ENCODE data around the gene LPAR1.

The LPAR1 gene

GRCh38 chr9:110926828-110927487 lies 111.3 kb downstream of the LPAR1 start:
- H3K79me2 ChIP-seq (ENCODE audit: low read length) = no peaks in the 10 kb centered on the region
- H3K27me3 ChIP-seq (replicated peaks; ENCODE audit: insufficient read depth, low read length) = no peaks in the 10 kb centered on the region
- no peak overlapping the region for H2AFZ ChIP-seq (ENCODE audit: low read length)
- H3K36me3 ChIP-seq (replicated peaks; ENCODE audit: insufficient read depth, low read length) = no peaks in the 10 kb centered on the region
- H3K9me3 ChIP-seq (replicated peaks; ENCODE audit: insufficient read depth, low read length) = no peaks in the 10 kb centered on the region
- no peaks in the 10 kb centered on the region for H4K20me1 ChIP-seq (ENCODE audit: insufficient read depth, low read length)
- DNase-seq = no peak
- H3K4me3 ChIP-seq (ENCODE audit: low read length) = no peak overlapping the region
- no peaks in the 10 kb centered on the region for H3K9me2 ChIP-seq (replicated peaks; ENCODE audit: insufficient read depth, low read length)
- no peak overlapping the region for H3K4me2 ChIP-seq (ENCODE audit: low read depth, low read length)
- H3K4me1 ChIP-seq (ENCODE audit: low read length) = no peaks in the 10 kb centered on the region
- H3F3A ChIP-seq (ENCODE audit: insufficient read depth, low read length) = no peaks in the 10 kb centered on the region
- no peak for TF ChIP-seq EZH2phosphoT487 (IDR thresholded peaks at IDR 0.05; ENCODE audit: low read length)
- TF ChIP-seq EZH2 (optimal IDR thresholded peaks at IDR 0.05; ENCODE audit: low read depth, low read length) = no peak
- no peak for TF ChIP-seq CTCF (IDR thresholded peaks at IDR 0.05; ENCODE audit: low read length)
- H3K9ac ChIP-seq (ENCODE audit: low read length) = no peak overlapping the region
- no peak overlapping the region for H3K27ac ChIP-seq (ENCODE audit: low read length)

- H3K4me3 ChIP-seq (ENCODE audit: low read length) = no peak overlapping the region
- H3K9ac ChIP-seq (ENCODE audit: low read length) = no peak overlapping the region
- H3K27me3 ChIP-seq (replicated peaks; ENCODE audit: insufficient read depth, low read length) = no peaks in the 10 kb centered on the region
- no peaks in the 10 kb centered on the region for H3K79me2 ChIP-seq (ENCODE audit: low read length)
- H3K4me2 ChIP-seq (ENCODE audit: low read depth, low read length) = no peak overlapping the region
- no peaks in the 10 kb centered on the region for H4K20me1 ChIP-seq (ENCODE audit: insufficient read depth, low read length)
- H3F3A ChIP-seq (ENCODE audit: insufficient read depth, low read length) = no peaks in the 10 kb centered on the region
- no peaks in the 10 kb centered on the region for H3K4me1 ChIP-seq (ENCODE audit: low read length)
- no peaks in the 10 kb centered on the region for H3K9me2 ChIP-seq (replicated peaks; ENCODE audit: insufficient read depth, low read length)
- no peak overlapping the region for H2AFZ ChIP-seq (ENCODE audit: low read length)
- no peak overlapping the region for H3K27ac ChIP-seq (ENCODE audit: low read length)
- no peaks in the 10 kb centered on the region for H3K9me3 ChIP-seq (replicated peaks; ENCODE audit: insufficient read depth, low read length)
- no peak for DNase-seq
- H3K36me3 ChIP-seq (replicated peaks; ENCODE audit: insufficient read depth, low read length) = no peaks in the 10 kb centered on the region
- TF ChIP-seq EZH2phosphoT487 (IDR thresholded peaks at IDR 0.05; ENCODE audit: low read length) = no peak
- TF ChIP-seq EZH2 (optimal IDR thresholded peaks at IDR 0.05; ENCODE audit: low read depth, low read length) = no peak
- no peak for TF ChIP-seq CTCF (IDR thresholded peaks at IDR 0.05; ENCODE audit: low read length)
These were observed 114.7 kb downstream of the LPAR1 start for GRCh38 chr9:110923601-110924000.

DNA sequence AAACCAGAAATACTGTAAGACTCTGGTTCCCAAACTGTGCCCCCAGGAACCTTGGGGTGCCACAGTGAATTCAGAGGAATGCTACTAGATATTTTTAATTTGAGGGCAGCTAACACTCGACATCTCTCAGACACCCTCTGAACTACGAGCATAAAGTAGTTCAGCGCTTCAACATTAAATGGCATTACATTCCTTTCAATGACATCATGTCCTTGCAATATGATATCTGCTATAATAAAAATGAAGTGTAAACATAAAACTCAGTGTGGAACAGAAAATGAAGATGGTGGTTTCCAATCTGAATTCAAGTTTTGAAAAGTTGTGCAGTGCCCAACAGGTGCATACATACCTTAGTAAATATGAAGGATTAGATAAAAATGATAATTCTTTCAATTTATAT lies 116.1 kb downstream of the LPAR1 start:
- no peak for DNase-seq
- H3K9me3 ChIP-seq (replicated peaks; ENCODE audit: insufficient read depth, low read length) = no peaks in the 10 kb centered on the region

More for the DNA sequence above, 116.1 kb downstream of the LPAR1 start:
- no peaks in the 10 kb centered on the region for H3K36me3 ChIP-seq (replicated peaks; ENCODE audit: insufficient read depth, low read length)
- H2AFZ ChIP-seq (ENCODE audit: low read length) = no peak overlapping the region
- H3K4me2 ChIP-seq (ENCODE audit: low read depth, low read length) = no peak overlapping the region
- TF ChIP-seq EZH2 (optimal IDR thresholded peaks at IDR 0.05; ENCODE audit: low read depth, low read length) (no peak), CTCF (IDR thresholded peaks at IDR 0.05; ENCODE audit: low read length) (no peak), EZH2phosphoT487 (IDR thresholded peaks at IDR 0.05; ENCODE audit: low read length) (no peak)
- no peaks in the 10 kb centered on the region for H3K9me2 ChIP-seq (replicated peaks; ENCODE audit: insufficient read depth, low read length)
- H4K20me1 ChIP-seq (ENCODE audit: insufficient read depth, low read length) = no peaks in the 10 kb centered on the region
- no peaks in the 10 kb centered on the region for H3F3A ChIP-seq (ENCODE audit: insufficient read depth, low read length)
- H3K79me2 ChIP-seq (ENCODE audit: low read length) = no peaks in the 10 kb centered on the region
- H3K4me3 ChIP-seq (ENCODE audit: low read length) = no peak overlapping the region
- H3K9ac ChIP-seq (ENCODE audit: low read length) = no peak overlapping the region
- H3K4me1 ChIP-seq (ENCODE audit: low read length) = no peaks in the 10 kb centered on the region
- no peaks in the 10 kb centered on the region for H3K27me3 ChIP-seq (replicated peaks; ENCODE audit: insufficient read depth, low read length)
- no peak overlapping the region for H3K27ac ChIP-seq (ENCODE audit: low read length)

Data from MM.1S (cell line).